ENCODE data around the gene NFIX. TPM values are rescaled to one million over a fixed set of nuclear protein-coding genes. Genes with fewer than 3 reads are reported as not detected.

NFIX gene
- total RNA-seq, 4 donors from 2014 or later = 31.9 to 128 (median 105) TPM

- Histone ChIP-seq H3K4me3 (no peak overlapping the region), H3K9me3 (no peaks in the 10 kb centered on the region), H3K36me3 (no peaks in the 10 kb centered on the region), H3K27ac (peak overlapping the region; percentile 41 to 78 (median 70)), H3K27me3 (no peaks in the 10 kb centered on the region), H3K4me1 (peaks cover 21 to 27% of the 10 kb centered on the region in 2 donors)
- DNase-seq = no peak
- no peak for TF ChIP-seq POLR2A (IDR thresholded peaks at IDR 0.05)
- TF ChIP-seq CTCF (IDR thresholded peaks at IDR 0.05 in 4 of 5, conservative IDR thresholded peaks at IDR 0.05 in 1 of 5) = peak in 1 of 5 experiments; percentile 28
- in situ Hi-C loops (cut with MboI; ENCODE audit: low sequenced_read_pairs in 4 of 4) (loop anchor here (5.0 to 10.0 kb wide), 2 partner anchors 109 to 117 kb away; no protein-coding TSS in a partner anchor), intact Hi-C loops (cut with DNase I; ENCODE audit: low total_unique reads) (no loop called here)
- no peak for ATAC-seq
Measured at GRCh38 chr19:13094106-13094504, 98.8 kb downstream of the NFIX start.

- Histone ChIP-seq H3K4me1 (peaks cover 21 to 27% of the 10 kb centered on the region in 2 donors), H3K4me3 (peak overlapping the region in 1 of 4 donors; percentile 16), H3K27ac (peak overlapping the region; percentile 33 to 89 (median 42)), H3K9me3 (no peaks in the 10 kb centered on the region), H3K36me3 (no peaks in the 10 kb centered on the region), H3K27me3 (no peaks in the 10 kb centered on the region)
- in situ Hi-C loops (cut with MboI; ENCODE audit: low sequenced_read_pairs in 4 of 4) (loop anchor here (5.0 to 10.0 kb wide), 2 partner anchors 110 to 118 kb away; no protein-coding TSS in a partner anchor), intact Hi-C loops (cut with DNase I; ENCODE audit: low total_unique reads) (no loop called here)
- ATAC-seq (no peak), DNase-seq (no peak)
- TF ChIP-seq POLR2A (IDR thresholded peaks at IDR 0.05) (no peak), CTCF (IDR thresholded peaks at IDR 0.05 in 4 of 5, conservative IDR thresholded peaks at IDR 0.05 in 1 of 5) (no peak)
Measured at GRCh38 chr19:13094771-13095392, 99.6 kb downstream of the NFIX start.

GRCh38 chr19:13095393-13095784 is 100.1 kb downstream of the NFIX start:
- in situ Hi-C loops (cut with MboI; ENCODE audit: low sequenced_read_pairs in 4 of 4) (loop anchor here in 1 of 4 donors (10.0 kb wide), 1 partner anchor 111 kb away; no protein-coding TSS in a partner anchor), intact Hi-C loops (cut with DNase I; ENCODE audit: low total_unique reads) (no loop called here)
- TF ChIP-seq CTCF (IDR thresholded peaks at IDR 0.05 in 4 of 5, conservative IDR thresholded peaks at IDR 0.05 in 1 of 5) = no peak
- TF ChIP-seq POLR2A (IDR thresholded peaks at IDR 0.05) = no peak
- Histone ChIP-seq H3K4me1 (peaks cover 21 to 27% of the 10 kb centered on the region in 2 donors), H3K4me3 (peak overlapping the region in 1 of 4 donors; percentile 16), H3K9me3 (no peaks in the 10 kb centered on the region), H3K27ac (peak overlapping the region in 3 of 4 donors; percentile 40 to 89 (median 44)), H3K36me3 (no peaks in the 10 kb centered on the region), H3K27me3 (no peaks in the 10 kb centered on the region)
- no peak for ATAC-seq
- no peak for DNase-seq

- Histone ChIP-seq H3K27me3 (no peaks in the 10 kb centered on the region), H3K4me3 (peak overlapping the region in 1 of 4 donors; percentile 16), H3K27ac (peak overlapping the region; percentile 43 to 89 (median 63)), H3K9me3 (no peaks in the 10 kb centered on the region), H3K4me1 (peaks cover 21% of the 10 kb centered on the region in 2 donors), H3K36me3 (no peaks in the 10 kb centered on the region)
- ATAC-seq (no peak), DNase-seq (no peak)
- intact Hi-C loops (cut with DNase I; ENCODE audit: low total_unique reads) = no loop called here
- in situ Hi-C loops (cut with MboI; ENCODE audit: low sequenced_read_pairs in 4 of 4) = loop anchor here in 1 of 4 donors (10.0 kb wide), 1 partner anchor 111 kb away; no protein-coding TSS in a partner anchor
- TF ChIP-seq CTCF (IDR thresholded peaks at IDR 0.05 in 4 of 5, conservative IDR thresholded peaks at IDR 0.05 in 1 of 5) = peak in 1 of 5 experiments; percentile 8
- TF ChIP-seq POLR2A (IDR thresholded peaks at IDR 0.05) = no peak
Measured at GRCh38 chr19:13095934-13096927, 101.0 kb downstream of the NFIX start.

Data from gastrocnemius medialis (tissue), 4 donors.